Activated CD4-positive, alpha-beta T cell treated with anti-CD3 and anti-CD28 coated beads, Interleukin-2, amount 50 U/mL, for 24 hours (primary cell): ENCODE data around the gene PRKCA.
"Not testable (repeated sequence)": the region's sequence is repeated elsewhere in the genome, so short reads cannot be mapped to it uniquely, and the experiment has no call there.

Experiments
- DNase-seq, 2 donors: peaks; one replicate each; pipeline ENCODE4 v3.0.0-alpha.2; 2020; ENCODE audit warnings: low read depth in 1 of 2, low spot score in 1 of 2

PRKCA gene

GRCh38 chr17:66381701-66382362, 79.4 kb downstream of the PRKCA start:
- no peak for DNase-seq

DNA sequence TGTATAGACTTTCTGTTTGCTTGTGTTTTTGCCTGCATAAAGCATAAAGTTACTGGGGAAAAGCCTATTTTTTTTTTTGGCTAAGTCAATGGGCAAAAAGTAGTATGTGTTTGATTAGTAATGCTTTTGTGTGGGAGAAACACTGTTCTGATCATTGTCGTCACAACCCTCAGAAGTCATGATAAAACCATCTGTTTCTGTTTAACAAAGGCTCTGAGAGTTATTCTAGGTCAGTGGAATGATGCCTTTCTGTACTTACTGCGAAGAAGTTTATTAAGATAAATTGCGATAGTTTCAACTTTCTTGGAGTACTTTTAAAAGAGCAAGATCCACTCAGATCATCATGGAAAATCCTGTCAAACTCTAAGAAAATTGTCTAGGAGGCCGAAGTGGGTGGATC, 80.9 kb downstream of the PRKCA start:
- DNase-seq = no peak

GRCh38 chr17:66386498-66387351, 84.3 kb downstream of the PRKCA start:
- DNase-seq = no peak

DNA sequence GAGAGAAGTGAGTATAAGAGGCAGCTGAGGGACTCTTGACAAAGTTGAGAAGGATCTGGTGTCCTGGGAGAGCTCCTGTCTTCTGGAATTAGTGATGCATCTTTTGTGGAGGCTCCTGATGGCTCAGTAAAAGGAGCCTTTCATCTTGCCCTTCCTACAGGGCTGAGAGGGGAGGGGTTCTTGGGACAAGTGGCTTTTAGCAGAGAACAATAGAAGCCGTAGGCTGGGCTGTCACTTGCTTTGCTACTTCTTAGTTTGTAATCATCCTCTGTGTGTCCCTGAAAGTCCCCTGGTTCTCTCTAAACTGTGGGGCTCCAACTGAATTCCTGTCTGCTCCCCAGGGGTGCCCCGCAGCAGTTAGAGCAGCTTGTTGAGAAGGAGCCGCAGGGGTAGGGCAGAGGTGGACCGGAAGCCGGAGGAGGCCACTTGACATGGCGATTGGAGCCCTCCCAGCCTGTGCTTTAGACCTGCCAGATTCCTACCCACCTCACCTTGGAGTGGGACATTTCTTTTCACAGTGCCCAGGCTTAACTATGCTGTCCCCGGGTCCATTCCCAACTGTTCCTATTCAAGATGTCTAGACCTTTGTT, 85.1 kb downstream of the PRKCA start:
- no peak for DNase-seq

DNA sequence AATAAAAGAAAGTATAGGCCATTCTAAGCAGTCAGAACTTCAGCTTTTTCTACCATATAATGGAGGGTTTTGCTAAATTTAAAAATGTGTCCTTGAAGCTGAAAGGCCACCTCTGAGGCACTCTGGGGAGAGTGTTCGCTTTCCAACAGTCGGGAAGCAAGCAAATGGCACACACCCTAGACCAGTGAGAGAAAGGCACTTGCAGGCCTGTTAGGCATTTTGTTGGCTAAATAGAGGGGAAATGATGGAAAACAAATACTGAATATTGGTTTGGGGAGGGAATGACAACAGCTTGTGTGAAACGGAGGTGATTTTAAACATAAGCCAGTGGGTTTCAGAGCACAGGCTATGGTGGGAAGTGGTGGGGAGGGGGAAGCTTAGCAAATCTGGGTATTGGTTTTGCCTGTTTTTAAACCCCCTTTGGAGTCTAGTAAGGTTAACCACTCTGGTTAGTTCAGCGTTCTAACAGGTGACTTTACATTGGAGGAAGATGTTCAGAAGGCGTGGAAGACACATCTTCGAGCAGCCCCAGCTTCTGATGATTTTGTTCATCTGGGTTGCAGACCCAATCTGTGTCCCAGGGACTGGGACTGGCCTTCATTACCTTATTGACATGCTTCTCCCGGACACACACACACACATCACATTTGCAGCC, 90.5 kb downstream of the PRKCA start:
- no peak for DNase-seq

- DNase-seq = no peak
Observed at GRCh38 chr17:66395961-66396360, 93.5 kb downstream of the PRKCA start.

DNA sequence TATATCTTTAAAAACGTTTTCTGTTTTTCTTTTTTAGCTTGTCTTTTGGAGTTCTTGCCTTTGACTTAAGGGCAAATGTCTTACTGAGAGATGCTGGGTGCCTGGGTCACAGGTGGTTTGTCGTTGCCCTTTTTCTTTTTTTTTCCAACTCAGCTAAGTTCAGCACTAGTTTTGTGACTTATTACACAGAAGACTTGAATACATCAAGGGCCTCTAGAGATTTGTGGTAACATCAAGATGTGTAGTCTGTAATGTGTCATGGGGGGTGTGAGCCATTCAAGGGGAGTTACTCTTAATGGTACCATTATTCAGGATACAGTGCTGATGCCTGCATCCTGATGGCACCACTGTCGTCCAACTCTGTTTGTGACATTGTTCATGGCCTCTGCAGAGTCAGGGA, 95.1 kb downstream of the PRKCA start:
- no peak for DNase-seq

DNA sequence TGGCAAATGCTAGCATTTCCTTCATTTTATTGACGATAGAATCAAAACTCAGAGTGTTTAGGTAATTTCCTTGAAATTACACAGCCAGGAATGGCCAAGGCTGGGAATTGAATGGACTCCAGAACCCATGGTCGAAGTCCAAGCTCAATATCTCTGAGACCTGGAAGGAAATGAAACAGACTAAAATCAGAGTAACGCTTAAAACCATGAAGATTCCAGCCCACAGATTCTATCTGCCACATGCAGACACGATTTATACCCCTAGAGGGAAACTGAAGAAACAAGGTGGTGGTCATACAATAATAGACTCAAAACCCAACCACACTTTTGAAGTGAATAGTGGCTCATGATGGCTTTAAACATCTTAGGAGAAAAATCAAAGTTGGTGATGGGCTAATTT, 95.6 kb downstream of the PRKCA start:
- no peak for DNase-seq

DNA sequence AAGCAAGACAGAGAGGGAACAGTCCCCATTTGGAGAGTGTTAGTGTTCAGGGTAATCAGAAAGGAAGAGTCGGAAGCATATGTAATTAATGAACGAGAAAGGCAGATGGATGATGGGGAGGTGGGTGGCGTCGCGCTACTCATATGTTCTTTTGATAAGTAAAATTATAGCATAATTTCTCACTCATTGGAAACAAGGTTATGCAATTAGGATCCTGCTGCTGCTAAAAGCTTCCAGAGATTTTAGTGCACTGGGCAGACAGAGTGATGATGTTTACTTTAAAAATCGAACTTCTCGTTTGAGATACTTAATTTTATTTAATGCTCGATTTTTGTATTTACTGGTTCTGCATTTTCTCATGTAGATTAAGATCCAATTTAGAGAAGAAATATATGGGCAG, 96.2 kb downstream of the PRKCA start:
- DNase-seq = no peak

GRCh38 chr17:66399441-66399840, 97.0 kb downstream of the PRKCA start:
- no peak for DNase-seq

DNA sequence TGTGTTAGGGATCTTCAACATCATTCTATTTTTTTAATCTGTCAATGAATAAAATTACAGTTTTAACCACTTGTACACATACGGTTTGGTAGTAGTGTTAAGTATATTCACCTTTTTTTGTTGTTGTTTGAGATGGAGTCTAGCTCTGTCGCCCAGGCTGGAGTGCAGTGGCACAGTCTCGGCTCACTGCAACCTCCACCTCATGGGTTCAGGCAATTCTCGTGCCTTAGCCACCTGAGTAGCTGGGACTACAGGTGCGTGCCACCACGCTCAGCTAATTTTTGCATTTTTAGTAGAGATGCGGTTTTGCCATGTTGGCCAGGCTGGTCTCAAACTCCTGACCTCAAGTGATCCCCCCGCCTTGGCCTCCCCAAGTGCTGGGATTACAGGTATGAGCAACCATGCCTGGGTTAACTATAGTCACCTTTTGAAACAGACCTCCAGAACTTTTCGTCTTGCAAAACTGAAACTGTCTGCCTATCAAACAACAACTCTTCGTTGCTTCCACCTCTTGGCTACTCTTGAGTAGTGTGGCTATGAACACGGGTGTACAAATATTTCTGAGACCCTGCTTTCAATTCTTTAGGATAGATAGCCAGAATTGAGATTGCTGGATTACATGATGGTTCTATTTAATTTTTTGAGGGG, 97.8 kb downstream of the PRKCA start:
- DNase-seq = not testable (repeated sequence)

DNA sequence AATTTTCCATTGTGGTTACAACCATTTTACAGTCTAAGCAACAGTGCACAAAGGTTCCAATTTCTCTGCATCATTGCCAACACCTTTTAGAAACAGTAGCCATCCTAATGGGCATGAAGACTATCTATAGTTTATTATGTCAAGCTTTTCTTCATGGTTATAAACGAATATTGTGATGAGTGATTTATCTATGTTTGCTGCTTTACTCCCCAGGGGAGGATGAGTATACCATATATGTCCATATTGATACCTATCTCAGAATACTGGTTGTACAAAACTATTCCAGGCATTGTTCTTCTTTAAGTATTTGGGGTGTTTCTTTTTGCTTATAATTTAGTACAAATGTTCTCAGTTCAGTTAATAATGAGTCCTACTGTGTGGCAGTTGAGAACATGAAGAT, 98.3 kb downstream of the PRKCA start:
- no peak for DNase-seq

DNA sequence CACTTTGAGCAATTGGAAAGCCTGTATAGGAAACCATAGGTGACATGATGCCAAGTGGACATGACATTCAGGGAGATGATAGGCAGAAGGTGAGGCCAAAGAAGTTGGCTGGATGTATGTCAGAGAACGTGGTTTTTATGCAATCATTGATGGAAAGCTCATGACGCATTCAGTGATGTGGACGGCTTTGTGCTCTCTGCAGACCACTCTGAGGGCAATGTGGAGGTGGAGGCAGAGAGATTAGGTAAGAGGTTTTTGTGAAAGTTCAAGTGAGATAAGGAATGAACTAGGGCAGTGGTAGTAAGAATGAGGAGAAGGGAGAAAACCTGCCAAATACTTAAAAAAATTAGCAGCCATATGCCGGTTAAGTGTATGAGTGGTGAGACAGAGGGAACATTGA, 99.0 kb downstream of the PRKCA start:
- DNase-seq = no peak

DNA sequence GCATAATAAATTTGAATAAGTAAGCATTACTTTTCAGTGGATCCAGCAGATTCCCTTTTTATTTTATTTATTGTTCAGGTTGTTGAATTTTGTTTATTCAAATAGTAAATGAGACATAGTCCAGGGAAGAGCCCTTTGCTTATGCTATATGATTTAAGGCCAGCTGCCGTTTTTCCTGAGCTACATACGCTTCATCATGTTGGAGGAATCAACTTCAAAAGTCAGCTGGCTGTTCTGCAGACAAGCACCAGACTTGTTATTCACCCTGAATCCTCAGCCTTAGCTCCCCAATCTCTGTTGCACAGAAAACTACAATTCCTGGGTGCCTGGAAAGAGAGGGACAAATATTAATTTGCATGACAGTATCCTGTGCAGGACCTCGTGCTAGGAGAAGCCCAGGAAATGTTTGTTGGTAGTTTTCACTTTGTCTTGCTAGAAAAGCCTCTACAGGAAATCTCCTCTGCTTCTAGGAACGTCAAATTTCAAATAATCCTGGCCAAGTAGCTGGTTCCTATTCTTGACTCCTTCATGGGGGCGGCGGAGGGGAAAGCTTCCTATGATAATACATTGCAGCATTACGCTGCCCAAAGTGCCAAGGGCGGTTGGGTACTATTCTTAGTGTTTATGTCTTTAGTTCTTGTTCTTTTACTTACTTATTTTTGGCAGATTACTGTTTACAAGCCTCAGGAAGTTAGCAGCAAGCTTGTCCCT, 101.6 kb downstream of the PRKCA start:
- no peak for DNase-seq

DNA sequence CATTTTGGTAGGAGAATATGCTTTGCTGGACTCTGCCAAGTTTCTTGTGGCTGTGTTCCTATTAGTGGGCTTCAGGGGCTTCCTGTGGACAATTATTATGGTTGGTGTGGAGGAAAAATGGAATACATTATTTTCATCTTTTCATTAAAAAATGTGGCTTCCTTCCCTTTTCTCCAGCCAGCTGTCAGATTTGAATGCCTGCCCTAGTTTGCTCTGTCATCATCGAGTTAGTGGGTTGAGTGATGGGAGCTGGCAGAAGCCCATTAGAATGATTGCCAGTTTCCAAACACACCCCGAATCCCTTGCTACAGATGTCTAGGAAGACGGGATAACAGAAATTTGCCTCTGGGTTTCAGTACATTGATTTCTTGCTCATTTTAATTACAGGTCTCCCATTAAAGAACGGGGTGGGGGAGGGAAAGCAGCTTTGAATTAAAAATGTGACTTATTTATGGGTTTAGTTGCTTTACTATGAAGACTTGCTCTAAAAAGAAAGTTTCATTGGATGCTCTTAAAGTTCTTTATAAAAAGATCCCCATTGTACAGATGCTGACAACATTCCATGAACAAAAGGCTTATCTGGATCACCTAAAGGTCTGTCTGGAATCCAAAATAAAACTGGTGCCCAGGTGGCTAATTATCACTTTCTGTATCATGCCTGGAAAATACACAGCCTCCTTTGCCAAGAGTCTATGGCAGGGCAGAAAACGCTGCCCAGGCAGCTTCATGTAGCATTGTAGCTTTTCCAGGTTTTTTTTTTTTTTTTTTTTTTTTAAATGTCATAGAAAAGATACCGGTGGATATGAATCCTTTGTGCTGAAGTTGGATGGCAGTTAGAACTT, 103.6 kb downstream of the PRKCA start:
- no peak for DNase-seq

DNA sequence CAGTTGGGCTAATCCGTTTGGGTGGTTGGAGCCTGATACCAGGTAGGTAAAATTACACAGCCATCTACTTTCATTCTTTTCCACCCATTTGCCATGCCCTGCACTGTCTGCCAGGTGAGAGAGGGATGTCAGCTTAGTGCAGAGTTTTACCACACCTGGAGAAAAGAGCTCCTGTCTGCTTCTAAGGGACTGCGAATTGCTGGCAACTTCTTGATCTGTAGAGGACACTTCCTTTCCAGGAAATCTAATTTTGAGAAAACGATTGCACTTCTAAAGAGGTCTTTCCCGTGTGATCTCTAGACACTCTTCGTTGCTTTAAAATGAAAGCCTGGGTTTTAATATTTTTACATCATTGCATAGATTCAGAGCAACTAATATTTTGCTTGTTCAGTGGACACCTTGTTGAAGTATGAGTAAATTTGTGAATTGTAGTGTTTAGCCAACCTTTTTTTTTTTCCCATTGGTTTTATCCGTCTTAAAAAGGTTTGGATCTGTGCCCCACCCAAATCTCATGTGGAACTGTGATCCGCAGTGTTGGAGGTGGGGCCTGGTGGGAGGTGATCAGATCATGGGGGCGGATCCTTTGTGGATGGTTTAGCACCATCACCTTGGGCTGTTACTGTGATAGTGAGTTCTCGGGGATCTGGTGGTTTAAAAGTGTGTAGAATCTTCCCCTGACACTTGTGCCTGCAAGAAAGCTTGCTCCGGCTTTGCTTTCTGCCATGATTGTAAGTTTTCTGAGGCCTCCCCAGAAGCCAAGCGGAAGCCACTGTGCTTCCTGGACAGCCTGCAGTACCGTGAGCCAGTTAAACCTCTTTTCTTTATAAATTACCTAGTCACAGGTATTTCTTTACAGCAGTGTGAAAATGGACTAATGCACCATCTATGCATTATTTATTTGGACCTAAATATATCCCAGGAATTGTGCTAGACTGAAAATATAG, 104.6 kb downstream of the PRKCA start:
- no peak for DNase-seq

- no peak for DNase-seq
Observed at GRCh38 chr17:66407864-66408263, 105.5 kb downstream of the PRKCA start.

- no peak for DNase-seq
Observed at GRCh38 chr17:66411520-66411919, 109.1 kb downstream of the PRKCA start.
